ENCODE data around the gene PLET1.

GRCh38 chr11:112248201-112248600 is 12.5 kb downstream of the PLET1 start:
- TF ChIP-seq, protein P1, sequence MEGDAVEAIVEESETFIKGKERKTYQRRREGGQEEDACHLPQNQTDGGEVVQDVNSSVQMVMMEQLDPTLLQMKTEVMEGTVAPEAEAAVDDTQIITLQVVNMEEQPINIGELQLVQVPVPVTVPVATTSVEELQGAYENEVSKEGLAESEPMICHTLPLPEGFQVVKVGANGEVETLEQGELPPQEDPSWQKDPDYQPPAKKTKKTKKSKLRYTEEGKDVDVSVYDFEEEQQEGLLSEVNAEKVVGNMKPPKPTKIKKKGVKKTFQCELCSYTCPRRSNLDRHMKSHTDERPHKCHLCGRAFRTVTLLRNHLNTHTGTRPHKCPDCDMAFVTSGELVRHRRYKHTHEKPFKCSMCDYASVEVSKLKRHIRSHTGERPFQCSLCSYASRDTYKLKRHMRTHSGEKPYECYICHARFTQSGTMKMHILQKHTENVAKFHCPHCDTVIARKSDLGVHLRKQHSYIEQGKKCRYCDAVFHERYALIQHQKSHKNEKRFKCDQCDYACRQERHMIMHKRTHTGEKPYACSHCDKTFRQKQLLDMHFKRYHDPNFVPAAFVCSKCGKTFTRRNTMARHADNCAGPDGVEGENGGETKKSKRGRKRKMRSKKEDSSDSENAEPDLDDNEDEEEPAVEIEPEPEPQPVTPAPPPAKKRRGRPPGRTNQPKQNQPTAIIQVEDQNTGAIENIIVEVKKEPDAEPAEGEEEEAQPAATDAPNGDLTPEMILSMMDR (IDR thresholded peaks at IDR 0.05; ENCODE audit: borderline replicate concordance, extremely low read depth, low read length, poor library complexity, severe bottlenecking): no peak
- TF ChIP-seq EZH2 (IDR thresholded peaks at IDR 0.05; ENCODE audit: borderline replicate concordance, low read depth, low read length, severe bottlenecking): no peak

All from DND-41 (cell line).